GM23248 (cell line): ENCODE data around the gene RNF135.

Source experiments
- EZH2 ChIP-seq: fragments of 200-600 bp; sonication (generic); IDR thresholded peaks from 2 replicates; pipeline ENCODE4 v1.6.1; 2018; ENCODE audit warnings: antibody characterized with exemption, mild to moderate bottlenecking; ENCODE audit not compliant: insufficient read depth, poor library complexity, severe bottlenecking
- EZH2phosphoT487 ChIP-seq: fragments of 200-600 bp; sonication (generic); IDR thresholded peaks from 2 replicates; pipeline ENCODE4 v1.6.1; 2018; ENCODE audit warnings: antibody characterized with exemption, moderate library complexity, mild to moderate bottlenecking, low read depth; ENCODE audit not compliant: insufficient read depth

GRCh38 chr17:30969989-30970830 lies 629 bp upstream of the RNF135 start:
- no peak for TF ChIP-seq EZH2phosphoT487
- TF ChIP-seq EZH2, result no peak
